HEK293T (cell line): ENCODE data around the gene TAS2R60.

Source experiments
- ARNT ChIP-seq: fragments of 450-650 bp; IDR thresholded peaks from 2 replicates; pipeline ENCODE4 v1.6.1; 2017; ENCODE audit warnings: mild to moderate bottlenecking
- SP1 ChIP-seq: fragments of 450-650 bp; IDR thresholded peaks from 2 replicates; pipeline ENCODE4 v1.6.1; 2017

GRCh38 chr7:143433759-143434158 is 9.5 kb upstream of the TAS2R60 start:
- TF ChIP-seq SP1 (no peak), ARNT (no peak)
